Endothelial cell of umbilical vein (primary cell): ENCODE results near the gene BCAS4. TPM values are rescaled to one million over a fixed set of nuclear protein-coding genes. Genes with fewer than 3 reads are reported as not detected.

Source experiments
- BruUV-seq: library from RNA; stranded (reverse); fragments of 400-500 nt; replicated peaks from 2 replicates; lab custom pipeline; 2021; lab: Mats Ljungman, UMichigan
- CTCF ChIA-PET: fragments of 300-600, 350-600 bp; sonication (Branson Sonifier 250); formaldehyde crosslinking; loops from one replicate; lab custom pipeline; 2021; ENCODE audit warnings: antibody characterized with exemption, inconsistent platforms; lab: Charles Lee
- POLR2A ChIA-PET: fragments of 300-600, 350-600 bp; sonication (Branson Sonifier 250); formaldehyde crosslinking; loops from one replicate; lab custom pipeline; 2021; ENCODE audit warnings: antibody characterized with exemption, inconsistent platforms; lab: Charles Lee
- DNase-seq: peaks from one replicate; pipeline ENCODE4 v3.0.0-alpha.2; 2011; ENCODE audit warnings: low read depth, low spot score
- FAIRE-seq: peaks from 2 replicates; lab custom pipeline; 2011; peaks lifted over from hg19 to GRCh38; lab: Jason Lieb, UNC
- H2AFZ ChIP-seq: 2 replicates; pipeline ENCODE4 v1.6.0; 2012; ENCODE audit warnings: low read depth, low read length, control low read depth, inconsistent platforms
- H3K27ac ChIP-seq: 2 replicates; pipeline ENCODE4 v1.5.1; 2011; ENCODE audit warnings: low read depth, mild to moderate bottlenecking, control low read depth, low read length, moderate library complexity; ENCODE audit not compliant: insufficient read depth
- H3K27me3 ChIP-seq, 2 experiments: 2 replicates each; pipeline versions ENCODE4 v1.6.0 to v1.6.1; 2011; ENCODE audit warnings: low read length in 2 of 2, mixed read lengths in 1 of 2; ENCODE audit not compliant: control insufficient read depth in 2 of 2, insufficient read depth in 2 of 2
- H3K36me3 ChIP-seq, 2 experiments: 2 replicates in 1 of 2; 3 replicates in 1 of 2; pipeline ENCODE4 v1.5.1; 2011; ENCODE audit warnings: low read length in 2 of 2, mild to moderate bottlenecking in 1 of 2, moderate library complexity in 1 of 2; ENCODE audit not compliant: control insufficient read depth in 2 of 2, insufficient read depth in 2 of 2; ENCODE audit errors: extremely low read depth in 1 of 2
- H3K4me1 ChIP-seq: 3 replicates; pipeline ENCODE4 v1.5.1; 2011; ENCODE audit warnings: mild to moderate bottlenecking, low read length; ENCODE audit not compliant: control insufficient read depth, insufficient read depth; ENCODE audit errors: extremely low read depth
- H3K4me2 ChIP-seq: 2 replicates; pipeline ENCODE4 v1.6.1; 2011; ENCODE audit warnings: low read length, control low read depth, mixed read lengths; ENCODE audit not compliant: insufficient read depth
- H3K4me3 ChIP-seq, 3 experiments: fragments of 200-600 bp in 1 of 3; sonication (generic), shearing (Covaris generic) in 1 of 3; replicated peaks in 1 of 3; 2 replicates each; pipeline ENCODE4 v1.5.1; 2011 to 2016; ENCODE audit warnings: control low read depth in 3 of 3, low read length in 3 of 3, mild to moderate bottlenecking in 2 of 3, inconsistent platforms in 1 of 3, low read depth in 1 of 3, moderate library complexity in 1 of 3; ENCODE audit not compliant: insufficient read depth in 1 of 3
- H3K79me2 ChIP-seq: 2 replicates; pipeline ENCODE4 v1.6.0; 2012; ENCODE audit warnings: low read length, inconsistent platforms; ENCODE audit not compliant: control insufficient read depth, insufficient read depth
- H3K9ac ChIP-seq: replicated peaks from 2 replicates; pipeline ENCODE3; 2011; ENCODE audit warnings: low read length, control low read depth; ENCODE audit not compliant: insufficient read depth; ENCODE audit errors: extremely low read depth
- H3K9me1 ChIP-seq: replicated peaks from 3 replicates; pipeline ENCODE4 v1.6.0; 2011; ENCODE audit warnings: mild to moderate bottlenecking, low read length; ENCODE audit not compliant: control insufficient read depth, insufficient read depth; ENCODE audit errors: extremely low read depth
- H3K9me3 ChIP-seq: replicated peaks from 2 replicates; pipeline ENCODE4 v1.5.1; 2012; ENCODE audit warnings: low read length, inconsistent platforms; ENCODE audit not compliant: control insufficient read depth, insufficient read depth
- H4K20me1 ChIP-seq: replicated peaks from 2 replicates; pipeline ENCODE3; 2011; ENCODE audit warnings: mild to moderate bottlenecking, low read length; ENCODE audit not compliant: control insufficient read depth, insufficient read depth; ENCODE audit errors: extremely low read depth
- CTCF ChIP-seq, 2 donors: IDR thresholded peaks; 1 replicate in 1 of 2; 2 replicates in 1 of 2; pipeline ENCODE4 v1.5.1; 2011; ENCODE audit warnings: low read length in 2 of 2, mild to moderate bottlenecking in 2 of 2, moderate library complexity in 2 of 2, control low read depth in 1 of 2, inconsistent platforms in 1 of 2, low read depth in 1 of 2; ENCODE audit not compliant: insufficient read depth in 1 of 2; ENCODE audit errors: extremely low read depth in 1 of 2
- EZH2 ChIP-seq: IDR thresholded peaks from 2 replicates; pipeline ENCODE4 v1.6.1; 2012; ENCODE audit warnings: borderline replicate concordance, low read depth, mild to moderate bottlenecking, moderate library complexity, low read length, inconsistent platforms; ENCODE audit not compliant: severe bottlenecking
- FOS ChIP-seq: IDR thresholded peaks from 2 replicates; pipeline ENCODE4 v1.6.1; 2011; ENCODE audit warnings: mild to moderate bottlenecking, low read length, moderate library complexity, borderline replicate concordance; ENCODE audit not compliant: insufficient read depth
- GATA2 ChIP-seq: IDR thresholded peaks from 2 replicates; pipeline ENCODE4 v1.7.0; 2011; ENCODE audit warnings: low read depth, mild to moderate bottlenecking, moderate library complexity, mixed read lengths, low read length; ENCODE audit not compliant: insufficient read length, insufficient read depth
- JUN ChIP-seq: IDR thresholded peaks from 2 replicates; pipeline ENCODE4 v1.6.1; 2011; ENCODE audit warnings: borderline replicate concordance, low read depth; ENCODE audit not compliant: insufficient read length, insufficient read depth
- MAX ChIP-seq: IDR thresholded peaks from 2 replicates; pipeline ENCODE4 v1.6.1; 2011; ENCODE audit not compliant: insufficient read depth, insufficient read length
- MYC ChIP-seq: IDR thresholded peaks from one replicate; pipeline ENCODE4 v1.6.1; 2011; ENCODE audit warnings: mild to moderate bottlenecking, low read depth, low read length
- POLR2A ChIP-seq: IDR thresholded peaks from 2 replicates; pipeline ENCODE4 v1.6.1; 2012; ENCODE audit warnings: low read depth, mild to moderate bottlenecking, control low read depth, low read length
- POLR2AphosphoS5 ChIP-seq: IDR thresholded peaks from 2 replicates; pipeline ENCODE4 v1.6.1; 2012; ENCODE audit warnings: low read depth, mild to moderate bottlenecking, control low read depth, low read length, moderate library complexity; ENCODE audit not compliant: insufficient read depth
- dilution Hi-C: fragments of 300-500 bp; cut with MboI; formaldehyde crosslinking; loops from one replicate; pipeline ENCODE4 v1.15.0; 2019; ENCODE audit warnings: low sequenced_read_pairs; ENCODE audit not compliant: extremely low pct_ligation_motif_present
- intact Hi-C: fragments of 100-400 bp; cut with micrococcal nuclease; formaldehyde crosslinking; loops from one replicate; pipeline ENCODE4 v1.10.0; 2022
- polyA plus RNA-seq, 4 experiments: library from polyadenylated mRNA; depleted of rRNA in 3 of 4; stranded (reverse) in 3 of 4; unstranded in 1 of 4; fragments of >200 nt; gene quantifications; 2 replicates each; pipeline versions ENCODE4 v1.2.1 to v1.2.3, GENCODE V29; 2011 to 2012; ENCODE audit warnings: missing spikeins in 1 of 4
- total RNA-seq: library from RNA; stranded (reverse); gene quantifications from 2 replicates; pipeline ENCODE4 v1.2.3, GENCODE V29; 2021

Gene BCAS4
- total and polyA plus RNA-seq, 2 donors (not counting 3 experiments of a cell fraction or from before 2014, with no cell fraction given) = 1.0 to 1.5 TPM

- H4K20me1 ChIP-seq = no peaks in the 10 kb centered on the region
- BruUV-seq = no TSS peak
- no peak for DNase-seq
- no peak overlapping the region for H3K9ac ChIP-seq
- no peaks in the 10 kb centered on the region for H3K9me3 ChIP-seq
- H2AFZ ChIP-seq = no peak overlapping the region
- H3K4me3 ChIP-seq = no peak overlapping the region
- ChIA-PET POLR2A (no interaction called here), CTCF (interaction anchor here (1.5 kb wide), 1 partner anchor 52 kb away, joined by 4 read pairs; no protein-coding TSS in a partner anchor)
- dilution Hi-C loops = no loop called here
- no peak for TF ChIP-seq MYC
- TF ChIP-seq POLR2A = no peak
- no peak for TF ChIP-seq POLR2AphosphoS5
- TF ChIP-seq MAX = no peak
- no peak for TF ChIP-seq FOS
- no peak for TF ChIP-seq EZH2
- TF ChIP-seq JUN = no peak
- TF ChIP-seq CTCF (IDR thresholded peaks at IDR 0.05; ENCODE audit: extremely low read depth in 1 of 2, insufficient read depth in 1 of 2, low read depth in 1 of 2, low read length in 2 of 2) = no peak
- no peak for TF ChIP-seq GATA2
- H3K4me1 ChIP-seq = no peaks in the 10 kb centered on the region
- H3K79me2 ChIP-seq = no peaks in the 10 kb centered on the region
- no peak overlapping the region for H3K4me2 ChIP-seq
- H3K27me3 ChIP-seq = no peaks in the 10 kb centered on the region
- H3K9me1 ChIP-seq = no peaks in the 10 kb centered on the region
- FAIRE-seq = no peak
- no peak overlapping the region for H3K27ac ChIP-seq
- intact Hi-C loops = no loop called here
- H3K36me3 ChIP-seq = no peaks in the 10 kb centered on the region
Observed at GRCh38 chr20:50876816-50877215, 82.0 kb downstream of the BCAS4 start.
